Adrenal gland (tissue), 5 donors: ENCODE results near the gene PRKN.

ENCODE experiments used
- CTCF ChIP-seq, 6 experiments: fragments of 450-650 bp in 4 of 6; fragments of 200-600 bp in 2 of 6; sonication (generic) in 1 of 6; IDR thresholded peaks; 1 replicate in 5 of 6; 2 replicates in 1 of 6; pipeline versions ENCODE4 v1.5.1 to v1.8.0; 2016 to 2021; ENCODE audit warnings: antibody characterized with exemption in 6 of 6, mild to moderate bottlenecking in 2 of 6, moderate library complexity in 1 of 6
- POLR2A ChIP-seq, 2 donors: fragments of 450-650 bp; IDR thresholded peaks; one replicate each; pipeline ENCODE4 v1.6.1; 2017; ENCODE audit warnings: antibody characterized with exemption in 2 of 2, mild to moderate bottlenecking in 2 of 2, moderate library complexity in 1 of 2
- donor health status: DM: no; HTN: no; CAD: no.

GRCh38 chr6:162726947-162727321, 632 bp downstream of the PRKN start:
- TF ChIP-seq CTCF (IDR thresholded peaks at IDR 0.05): no peak
- TF ChIP-seq POLR2A (IDR thresholded peaks at IDR 0.05): no peak
